Tibial artery (tissue), 4 donors: ENCODE data around the gene ELAVL3.
"Not testable (repeated sequence)": the region's sequence is repeated elsewhere in the genome, so short reads cannot be mapped to it uniquely, and the experiment has no call there.

Experiments used
- DNase-seq, 2 donors: peaks; one replicate each; pipeline ENCODE4 v3.0.0-alpha.2; 2019
- H3K27ac ChIP-seq, 2 donors: fragments of 200-600 bp; sonication (generic) in 1 of 2; 1 replicate in 1 of 2; 2 replicates in 1 of 2; pipeline ENCODE4 v1.5.1; 2018 to 2019; ENCODE audit warnings: mild to moderate bottlenecking in 1 of 2
- H3K27me3 ChIP-seq, 2 donors: fragments of 200-600 bp; sonication (generic) in 1 of 2; one replicate each; pipeline versions ENCODE4 v1.5.1 to v1.6.0; 2016 to 2019
- H3K36me3 ChIP-seq, 3 donors: fragments of 200-600 bp; sonication (generic) in 2 of 3; one replicate each; pipeline ENCODE4 v1.5.1; 2016 to 2019; ENCODE audit warnings: mild to moderate bottlenecking in 2 of 3
- H3K4me1 ChIP-seq, 4 donors: fragments of 200-600 bp; sonication (generic) in 2 of 4; 1 replicate in 3 of 4; 2 replicates in 1 of 4; pipeline ENCODE4 v1.5.1; 2016 to 2019
- H3K4me3 ChIP-seq, 2 donors: fragments of 200-600 bp; sonication (generic) in 1 of 2; 1 replicate in 1 of 2; 2 replicates in 1 of 2; pipeline ENCODE4 v1.5.1; 2018 to 2019; ENCODE audit warnings: mild to moderate bottlenecking in 2 of 2
- H3K9me3 ChIP-seq, 3 donors: fragments of 200-600 bp; sonication (generic) in 1 of 3; one replicate each; pipeline ENCODE4 v1.5.1; 2016 to 2019
- intact Hi-C: fragments of 100-400 bp; cut with DNase I; formaldehyde crosslinking; loops from one replicate; pipeline ENCODE4 v1.15.0; 2023; ENCODE audit warnings: low total_unique reads
- TF ChIP-seq, protein P1 (sequence below), 2 experiments: fragments of 200-600 bp in 1 of 2; fragments of 450-650 bp in 1 of 2; IDR thresholded peaks; one replicate each; pipeline ENCODE4 v1.5.1; 2017 to 2019; ENCODE audit warnings: antibody characterized with exemption in 2 of 2, mild to moderate bottlenecking in 1 of 2, moderate library complexity in 1 of 2

ELAVL3 gene

DNA sequence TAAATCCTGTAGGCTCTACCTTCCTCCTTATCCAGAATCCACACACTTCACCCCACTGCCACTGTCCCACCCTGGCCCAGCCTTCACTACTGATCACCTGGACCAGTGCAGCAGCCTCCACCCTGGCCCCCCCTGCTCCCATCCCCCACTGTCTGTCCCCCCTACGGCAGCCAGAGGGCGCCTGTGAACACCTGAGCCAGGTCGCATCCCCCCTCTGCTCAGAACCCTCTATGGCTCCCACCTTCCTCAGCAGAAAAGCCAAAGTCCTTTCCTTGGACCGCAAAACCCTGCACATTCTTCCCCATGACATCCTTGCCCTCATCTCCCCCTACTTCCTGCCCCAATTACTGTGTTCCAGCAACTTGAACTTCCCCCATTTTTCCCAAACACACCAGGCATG is 20.6 kb downstream of the ELAVL3 start:
- H3K9me3 ChIP-seq, result no peaks in the 10 kb centered on the region
- DNase-seq, result no peak
- intact Hi-C loops, result no loop called here
- H3K4me3 ChIP-seq, result no peak overlapping the region
- no peak overlapping the region for H3K27ac ChIP-seq
- peaks cover 0 to 32% of the 10 kb centered on the region in 2 donors for H3K27me3 ChIP-seq
- peaks cover 0 to 7% (median 0%) of the 10 kb centered on the region in 4 donors for H3K4me1 ChIP-seq
- TF ChIP-seq, protein P1, sequence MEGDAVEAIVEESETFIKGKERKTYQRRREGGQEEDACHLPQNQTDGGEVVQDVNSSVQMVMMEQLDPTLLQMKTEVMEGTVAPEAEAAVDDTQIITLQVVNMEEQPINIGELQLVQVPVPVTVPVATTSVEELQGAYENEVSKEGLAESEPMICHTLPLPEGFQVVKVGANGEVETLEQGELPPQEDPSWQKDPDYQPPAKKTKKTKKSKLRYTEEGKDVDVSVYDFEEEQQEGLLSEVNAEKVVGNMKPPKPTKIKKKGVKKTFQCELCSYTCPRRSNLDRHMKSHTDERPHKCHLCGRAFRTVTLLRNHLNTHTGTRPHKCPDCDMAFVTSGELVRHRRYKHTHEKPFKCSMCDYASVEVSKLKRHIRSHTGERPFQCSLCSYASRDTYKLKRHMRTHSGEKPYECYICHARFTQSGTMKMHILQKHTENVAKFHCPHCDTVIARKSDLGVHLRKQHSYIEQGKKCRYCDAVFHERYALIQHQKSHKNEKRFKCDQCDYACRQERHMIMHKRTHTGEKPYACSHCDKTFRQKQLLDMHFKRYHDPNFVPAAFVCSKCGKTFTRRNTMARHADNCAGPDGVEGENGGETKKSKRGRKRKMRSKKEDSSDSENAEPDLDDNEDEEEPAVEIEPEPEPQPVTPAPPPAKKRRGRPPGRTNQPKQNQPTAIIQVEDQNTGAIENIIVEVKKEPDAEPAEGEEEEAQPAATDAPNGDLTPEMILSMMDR (IDR thresholded peaks at IDR 0.05), result no peak
- no peaks in the 10 kb centered on the region for H3K36me3 ChIP-seq

DNA sequence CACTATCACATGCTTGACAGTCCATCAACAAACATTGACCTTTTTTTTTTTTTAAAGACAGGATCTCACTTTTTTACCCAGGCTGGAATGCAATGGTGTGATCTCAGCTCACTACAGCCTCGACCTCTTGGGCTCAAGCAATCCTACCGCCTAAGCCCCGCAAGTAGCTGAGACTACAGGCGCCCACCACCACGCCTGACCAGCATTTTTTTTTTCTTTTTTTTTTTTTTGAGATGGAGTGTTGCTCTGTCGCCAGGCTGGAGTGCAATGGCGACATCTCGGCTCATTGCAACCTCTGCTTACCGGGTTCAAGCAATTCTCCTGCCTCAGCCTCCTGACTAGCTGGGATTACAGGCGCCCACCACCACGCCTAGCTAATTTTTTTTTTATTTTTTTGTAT is 21.9 kb downstream of the ELAVL3 start:
- H3K9me3 ChIP-seq, intact Hi-C loops, H3K4me3 ChIP-seq, H3K27ac ChIP-seq, H3K36me3 ChIP-seq, DNase-seq, H3K4me1 ChIP-seq: not testable (repeated sequence)
- peaks cover 0 to 30% of the 10 kb centered on the region in 2 donors for H3K27me3 ChIP-seq

DNA sequence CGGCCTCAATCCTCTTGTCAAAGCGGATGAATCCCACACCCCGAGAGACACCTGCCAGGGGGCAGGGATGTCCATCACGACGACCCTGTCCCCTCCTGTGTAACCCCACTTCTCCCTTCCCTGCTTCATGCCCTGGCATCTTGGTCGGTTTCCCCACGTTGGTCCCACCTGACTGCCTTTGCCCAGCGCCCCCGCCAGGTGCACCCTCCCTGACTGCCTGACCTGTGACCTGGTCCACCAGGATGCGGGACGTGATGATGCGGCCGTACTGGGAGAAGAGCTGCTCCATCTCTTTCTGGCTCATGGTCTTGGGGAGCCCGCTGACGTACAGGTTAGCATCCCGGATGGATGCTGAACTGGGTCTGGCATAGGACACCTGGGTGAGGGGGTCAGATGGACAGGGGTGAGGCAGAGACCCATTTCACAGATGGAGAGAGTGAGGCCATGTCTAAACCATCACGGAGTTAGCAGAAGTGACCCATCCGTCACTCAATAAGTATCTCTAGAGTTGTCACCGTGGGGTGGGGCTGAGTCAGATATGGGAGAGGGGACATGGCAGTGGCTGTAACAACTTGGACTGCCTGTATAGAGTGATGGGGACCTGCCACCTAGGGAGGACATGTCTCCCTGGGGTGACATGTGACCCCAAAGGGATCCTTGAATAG is 22.5 kb downstream of the ELAVL3 start:
- DNase-seq, result no peak
- Histone ChIP-seq H3K27me3 (peaks cover 0 to 34% of the 10 kb centered on the region in 2 donors), H3K27ac (no peak overlapping the region), H3K4me3 (no peak overlapping the region), H3K36me3 (no peaks in the 10 kb centered on the region), H3K9me3 (no peaks in the 10 kb centered on the region), H3K4me1 (peaks cover 0 to 7% (median 0%) of the 10 kb centered on the region in 4 donors)
- TF ChIP-seq, protein P1 (IDR thresholded peaks at IDR 0.05), result no peak
- intact Hi-C loops, result no loop called here

DNA sequence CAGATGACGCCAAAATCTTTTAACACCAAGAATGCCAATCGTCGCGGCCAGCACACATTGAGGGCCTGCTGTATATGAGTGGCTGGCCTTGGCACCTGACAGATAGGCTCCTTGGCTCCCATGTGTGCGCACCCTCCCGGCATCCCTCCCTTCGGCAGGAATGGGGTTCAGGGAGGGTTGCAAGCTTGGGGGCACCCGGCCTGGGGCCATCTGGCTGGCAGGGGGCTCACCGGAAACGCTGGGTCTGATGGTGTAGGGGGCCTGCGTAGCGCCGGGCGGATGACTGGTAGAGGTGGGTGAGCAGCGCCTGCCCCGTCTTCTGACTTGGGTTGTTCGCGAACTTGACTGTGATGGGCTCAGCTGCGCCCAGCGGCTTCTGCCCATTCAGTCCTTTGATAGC is 23.0 kb downstream of the ELAVL3 start:
- Histone ChIP-seq H3K27me3 (peaks cover 0 to 39% of the 10 kb centered on the region in 2 donors), H3K27ac (no peak overlapping the region), H3K9me3 (no peaks in the 10 kb centered on the region), H3K36me3 (no peaks in the 10 kb centered on the region), H3K4me3 (no peak overlapping the region), H3K4me1 (peaks cover 0 to 7% (median 0%) of the 10 kb centered on the region in 4 donors)
- TF ChIP-seq, protein P1 (IDR thresholded peaks at IDR 0.05), result no peak
- intact Hi-C loops, result no loop called here
- DNase-seq, result no peak

DNA sequence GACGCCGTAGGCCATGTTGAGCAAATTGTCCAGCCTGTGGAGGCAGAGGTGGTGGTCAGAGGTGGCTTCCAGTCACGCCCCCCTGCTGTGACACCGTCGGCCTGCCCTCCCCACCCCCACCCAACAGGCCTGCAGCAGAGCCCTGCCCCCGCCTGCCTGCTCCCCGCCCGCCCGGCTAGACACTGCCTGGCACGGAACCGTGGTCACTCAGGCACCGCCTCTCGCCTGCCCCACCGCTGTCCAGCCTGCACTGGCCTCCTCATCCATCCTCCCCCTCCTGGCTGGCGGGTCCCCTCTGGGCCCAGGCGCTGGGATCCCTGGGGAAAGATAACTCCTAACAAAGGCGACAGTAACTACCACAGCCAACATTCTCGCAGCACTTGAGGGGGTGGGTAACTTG is 23.7 kb downstream of the ELAVL3 start:
- DNase-seq, result no peak
- no peak overlapping the region for H3K27ac ChIP-seq
- intact Hi-C loops, result no loop called here

DNA sequence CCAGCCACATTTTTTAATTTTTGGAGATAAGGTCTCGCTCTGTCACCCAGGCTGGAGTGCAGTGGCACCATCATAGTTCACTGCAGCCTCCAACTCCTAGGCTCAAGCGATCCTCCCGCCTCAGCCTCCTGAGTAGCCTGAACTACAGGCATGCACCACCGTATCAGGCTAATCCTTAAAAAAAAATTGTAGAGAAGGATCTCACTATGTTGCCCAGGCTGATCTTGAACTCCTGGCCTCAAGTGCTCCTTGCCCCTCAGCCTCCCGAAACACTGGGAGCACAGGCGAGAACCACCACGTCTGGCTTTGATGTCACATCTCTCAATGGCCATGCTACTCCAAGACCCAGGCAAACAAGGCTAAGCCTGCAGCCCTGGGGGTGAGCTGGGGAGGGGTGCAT is 24.2 kb downstream of the ELAVL3 start:
- no peak overlapping the region for H3K4me3 ChIP-seq
- H3K36me3 ChIP-seq, result no peaks in the 10 kb centered on the region
- H3K27me3 ChIP-seq, result peaks cover 0 to 46% of the 10 kb centered on the region in 2 donors
- TF ChIP-seq, protein P1 (IDR thresholded peaks at IDR 0.05), result no peak
- H3K4me1 ChIP-seq, result peaks cover 0 to 13% (median 3%) of the 10 kb centered on the region in 4 donors
- no peaks in the 10 kb centered on the region for H3K9me3 ChIP-seq
- no peak for DNase-seq
- H3K27ac ChIP-seq, result no peak overlapping the region
- intact Hi-C loops, result no loop called here

More for the DNA sequence above, 23.7 kb downstream of the ELAVL3 start:
- Histone ChIP-seq H3K27me3 (peaks cover 0 to 44% of the 10 kb centered on the region in 2 donors), H3K9me3 (no peaks in the 10 kb centered on the region), H3K4me3 (no peak overlapping the region), H3K4me1 (peaks cover 0 to 8% (median under 1%) of the 10 kb centered on the region in 4 donors), H3K36me3 (no peaks in the 10 kb centered on the region)
- TF ChIP-seq, protein P1 (IDR thresholded peaks at IDR 0.05), result no peak

DNA sequence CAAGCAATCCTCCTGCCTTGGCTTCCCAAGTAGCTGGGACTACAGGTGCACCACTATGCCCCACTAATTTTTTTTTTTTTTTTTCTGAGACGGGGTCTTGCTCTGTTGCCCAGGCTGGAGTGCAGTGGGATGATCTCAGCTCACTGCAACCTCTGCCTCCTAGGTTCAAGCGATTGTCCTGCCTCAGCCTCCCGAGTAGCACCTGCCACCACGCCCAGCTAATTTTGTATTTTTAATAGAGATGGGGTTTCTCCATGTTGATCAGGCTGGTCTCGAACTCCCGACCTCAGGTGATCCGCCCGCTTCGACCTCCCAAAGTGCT is 25.7 kb downstream of the ELAVL3 start:
- H3K36me3 ChIP-seq, DNase-seq, H3K27ac ChIP-seq, H3K9me3 ChIP-seq, intact Hi-C loops, H3K4me3 ChIP-seq: not testable (repeated sequence)
- H3K4me1 ChIP-seq, result peaks cover 0 to 15% (median 4%) of the 10 kb centered on the region in 4 donors
- H3K27me3 ChIP-seq, result peaks cover 0 to 49% of the 10 kb centered on the region in 2 donors
